Ishikawa (cell line): ENCODE data around the gene CIAPIN1.

Source experiments
- CEBPB ChIP-seq: IDR thresholded peaks from 2 replicates; pipeline ENCODE4 v1.6.1; 2012
- CREB1 ChIP-seq: IDR thresholded peaks from 2 replicates; pipeline ENCODE4 v1.6.1; 2012; ENCODE audit warnings: low read depth
- EGR1 ChIP-seq: IDR thresholded peaks from 2 replicates; pipeline ENCODE4 v1.6.1; 2012
- EP300 ChIP-seq: IDR thresholded peaks from 2 replicates; pipeline ENCODE4 v1.6.1; 2012; ENCODE audit warnings: borderline replicate concordance
- FOXM1 ChIP-seq: IDR thresholded peaks from 2 replicates; pipeline ENCODE4 v1.6.1; 2012; ENCODE audit warnings: low read depth, borderline replicate concordance
- MAX ChIP-seq: IDR thresholded peaks from 2 replicates; pipeline ENCODE4 v1.6.1; 2012
- NFIC ChIP-seq: IDR thresholded peaks from 2 replicates; pipeline ENCODE4 v1.6.1; 2012
- RAD21 ChIP-seq: IDR thresholded peaks from 2 replicates; pipeline ENCODE4 v1.6.1; 2012; ENCODE audit warnings: low read depth
- REST ChIP-seq: IDR thresholded peaks from 2 replicates; pipeline ENCODE4 v1.6.1; 2012; ENCODE audit warnings: low read depth, mild to moderate bottlenecking
- TAF1 ChIP-seq: IDR thresholded peaks from 2 replicates; pipeline ENCODE4 v1.6.1; 2012; ENCODE audit warnings: low read depth, mild to moderate bottlenecking
- TCF12 ChIP-seq: IDR thresholded peaks from 2 replicates; pipeline ENCODE4 v1.6.1; 2012; ENCODE audit warnings: low read depth
- TEAD4 ChIP-seq: IDR thresholded peaks from 2 replicates; pipeline ENCODE4 v1.6.1; 2012
- USF1 ChIP-seq: IDR thresholded peaks from 2 replicates; pipeline ENCODE4 v1.6.1; 2012
- YY1 ChIP-seq: IDR thresholded peaks from 2 replicates; pipeline ENCODE4 v1.6.1; 2012; ENCODE audit warnings: low read depth
- ZBTB7A ChIP-seq: IDR thresholded peaks from 2 replicates; pipeline ENCODE4 v1.6.1; 2012; ENCODE audit warnings: low read depth

CIAPIN1 gene

GRCh38 chr16:57485916-57486857 is 39.0 kb upstream of the CIAPIN1 start, which contains the start of gene DOK4:
TSS of gene DOK4 (minus strand) at chr16:57486493. CDS start at chr16:57479507, 6,986 bp downstream.
- TF ChIP-seq TAF1 (peak; percentile 38; the same call in 1 of the 2 replicates), YY1 (no peak)

GRCh38 chr16:57485091-57485915 is 38.1 kb upstream of the CIAPIN1 start:
- TF ChIP-seq TAF1 (0 out of 2 replicates have a peak, but pooled peaks have one; percentile 15), CREB1 (no peak)

- TF ChIP-seq MAX (no peak), TEAD4 (no peak), YY1 (no peak), FOXM1 (no peak)
These were observed 37.4 kb upstream of the CIAPIN1 start for GRCh38 chr16:57484515-57485005.

- TF ChIP-seq USF1, result no peak
These were observed 36.7 kb upstream of the CIAPIN1 start for GRCh38 chr16:57483725-57484514.

GRCh38 chr16:57482845-57483545 is 35.8 kb upstream of the CIAPIN1 start:
- TF ChIP-seq EP300 (no peak), USF1 (no peak), TEAD4 (no peak), CEBPB (no peak), NFIC (no peak), YY1 (no peak), CREB1 (no peak), TCF12 (no peak), TAF1 (no peak), FOXM1 (no peak), MAX (no peak), REST (no peak), EGR1 (no peak), RAD21 (no peak), ZBTB7A (no peak)

GRCh38 chr16:57481421-57481820 is 34.2 kb upstream of the CIAPIN1 start:
- TF ChIP-seq EGR1 (no peak), RAD21 (no peak), FOXM1 (no peak), CREB1 (no peak), TAF1 (no peak), TCF12 (no peak), CEBPB (no peak), REST (no peak), YY1 (no peak), USF1 (no peak), EP300 (no peak), ZBTB7A (no peak), TEAD4 (no peak), MAX (no peak)
